T-helper 2 cell treated with Interferon-gamma antibody and Interleukin-4, amounts not matched to agents 5 μg/mL and 100 μg/mL, for 36 hours (primary cell): ENCODE data around the gene RRAGA.
A peak's percentile ranks its signal among the peaks of the same experiment; 100 is the strongest.
"Not testable (repeated sequence)": the region's sequence is repeated elsewhere in the genome, so short reads cannot be mapped to it uniquely, and the experiment has no call there.

Experiments
- DNase-seq: peaks from one replicate; pipeline ENCODE4 v3.0.0; 2021; ENCODE audit warnings: low spot score
- H3K27ac Mint-ChIP-seq: one replicate; pipeline ENCODE4 v1.8.0; 2021; ENCODE audit warnings: mild to moderate bottlenecking, mixed read lengths
- H3K27me3 Mint-ChIP-seq: one replicate; pipeline ENCODE4 v1.8.0; 2021; ENCODE audit warnings: low read depth, mixed read lengths
- H3K36me3 Mint-ChIP-seq: one replicate; pipeline ENCODE4 v1.8.0; 2021; ENCODE audit warnings: low read depth, mixed read lengths
- H3K4me1 Mint-ChIP-seq: one replicate; pipeline ENCODE4 v1.8.0; 2021; ENCODE audit warnings: low read depth, mixed read lengths
- H3K4me3 Mint-ChIP-seq: one replicate; pipeline ENCODE4 v1.8.0; 2022; ENCODE audit warnings: mild to moderate bottlenecking, moderate library complexity, mixed read lengths
- H3K9me3 Mint-ChIP-seq: one replicate; pipeline ENCODE4 v1.8.0; 2021; ENCODE audit warnings: mixed read lengths

Gene RRAGA

GRCh38 chr9:19048966-19049916 lies at the start of gene RRAGA:
Gene RRAGA (plus strand): TSS chr9:19049427. CDS start chr9:19049660, 233 bp downstream.
- DNase-seq: peak; percentile 95
- Mint-ChIP-seq H3K36me3 (peaks cover 23% of the 10 kb centered on the region), H3K27ac (peak within 1 kb of the TSS; percentile 98), H3K9me3 (no peaks in the 10 kb centered on the region), H3K4me1 (peaks cover 36% of the 10 kb centered on the region), H3K4me3 (peak within 1 kb of the TSS; percentile 92), H3K27me3 (no peaks in the 10 kb centered on the region)

DNA sequence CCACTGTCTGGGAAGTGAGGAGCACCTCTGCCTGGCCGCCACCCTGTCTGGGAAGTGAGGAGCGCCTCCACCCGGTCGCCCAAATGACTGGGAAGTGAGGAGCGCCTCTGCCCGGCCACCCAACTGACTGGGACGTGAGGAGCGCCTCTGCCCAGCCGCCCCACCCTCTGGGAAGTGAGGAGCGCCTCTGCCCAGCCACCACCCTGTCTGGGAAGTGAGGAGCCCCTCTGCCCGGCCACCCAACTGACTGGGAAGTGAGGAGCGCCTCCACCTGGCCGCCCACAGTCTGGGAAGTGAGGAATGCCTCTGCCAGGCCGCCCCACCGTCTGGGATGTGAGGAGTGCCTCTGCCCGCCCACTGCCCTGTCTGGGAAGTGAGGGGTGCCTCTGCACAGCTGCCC lies 49.1 kb upstream of the RRAGA start:
- no peak overlapping the region for H3K27ac Mint-ChIP-seq
- no peak for DNase-seq
- H3K36me3 Mint-ChIP-seq: no peaks in the 10 kb centered on the region
- no peak overlapping the region for H3K4me3 Mint-ChIP-seq
- H3K4me1 Mint-ChIP-seq: no peaks in the 10 kb centered on the region
- no peaks in the 10 kb centered on the region for H3K27me3 Mint-ChIP-seq
- no peaks in the 10 kb centered on the region for H3K9me3 Mint-ChIP-seq

DNA sequence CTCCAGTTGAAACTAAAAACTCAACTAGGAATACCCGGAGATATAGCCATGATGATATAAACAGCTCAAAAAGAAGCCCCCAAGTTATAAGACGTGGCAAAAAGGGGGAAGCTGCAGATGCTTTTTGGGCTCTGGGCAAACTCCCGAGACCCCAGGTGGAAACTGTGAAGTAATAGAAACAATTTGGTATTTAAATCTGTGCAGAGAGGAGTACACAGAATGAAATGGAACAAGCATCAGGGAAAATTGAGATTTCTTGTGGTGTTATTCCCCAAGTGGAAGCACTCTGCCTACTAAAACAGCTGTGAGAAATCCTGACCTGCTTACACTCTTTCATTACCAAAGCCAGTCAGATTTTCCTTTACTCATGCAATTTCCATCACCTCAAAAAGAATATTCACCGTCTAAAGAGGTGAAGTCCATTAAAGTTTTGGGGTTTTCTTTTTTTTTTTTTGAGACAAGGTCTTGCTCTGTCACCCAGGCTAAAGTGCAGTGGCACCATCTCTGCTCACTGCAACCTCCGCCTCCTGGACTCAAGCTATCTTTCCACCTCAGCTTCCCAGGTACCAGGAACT lies 39.7 kb upstream of the RRAGA start:
- Mint-ChIP-seq H3K4me3 (no peak overlapping the region), H3K9me3 (no peaks in the 10 kb centered on the region), H3K4me1 (no peaks in the 10 kb centered on the region), H3K36me3 (no peaks in the 10 kb centered on the region), H3K27ac (no peak overlapping the region), H3K27me3 (no peaks in the 10 kb centered on the region)
- DNase-seq: no peak

DNA sequence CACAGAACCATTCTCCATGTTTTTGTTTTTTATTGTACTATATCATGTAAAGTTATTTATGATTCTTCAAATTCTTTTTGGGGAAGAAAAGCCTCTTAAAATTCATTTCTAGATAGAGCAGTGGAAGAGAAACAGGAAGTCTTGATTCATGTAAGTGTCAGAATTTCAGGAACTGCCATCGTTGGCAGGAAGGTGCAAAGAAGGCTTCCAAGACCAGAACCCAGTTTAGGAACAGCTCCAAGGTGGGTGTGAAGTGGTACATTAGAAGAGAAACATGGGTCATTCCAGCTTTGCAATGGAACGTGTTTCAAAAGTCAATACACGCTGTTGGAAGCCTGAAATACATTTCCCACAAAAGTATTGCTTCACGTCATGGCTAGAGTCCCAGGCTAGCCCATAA lies 31.0 kb upstream of the RRAGA start:
- Mint-ChIP-seq H3K27me3 (peaks cover 2% of the 10 kb centered on the region), H3K9me3 (no peaks in the 10 kb centered on the region), H3K27ac (no peak overlapping the region), H3K36me3 (no peaks in the 10 kb centered on the region), H3K4me3 (no peak overlapping the region), H3K4me1 (no peaks in the 10 kb centered on the region)
- no peak for DNase-seq

GRCh38 chr9:19020886-19021455 lies 28.3 kb upstream of the RRAGA start:
- no peaks in the 10 kb centered on the region for H3K4me1 Mint-ChIP-seq

GRCh38 chr9:19021649-19022048 lies 27.6 kb upstream of the RRAGA start:
- H3K9me3 Mint-ChIP-seq, H3K36me3 Mint-ChIP-seq, DNase-seq, H3K4me1 Mint-ChIP-seq, H3K4me3 Mint-ChIP-seq, H3K27ac Mint-ChIP-seq: not testable (repeated sequence)
- peaks cover 12% of the 10 kb centered on the region for H3K27me3 Mint-ChIP-seq

More at GRCh38 chr9:19020886-19021455, 28.3 kb upstream of the RRAGA start:
- DNase-seq: no peak
- Mint-ChIP-seq H3K27me3 (peaks cover 12% of the 10 kb centered on the region), H3K4me3 (no peak overlapping the region), H3K27ac (no peak overlapping the region), H3K36me3 (no peaks in the 10 kb centered on the region), H3K9me3 (no peaks in the 10 kb centered on the region)

- H3K27ac Mint-ChIP-seq: no peak overlapping the region
- H3K4me3 Mint-ChIP-seq: no peak overlapping the region
- H3K27me3 Mint-ChIP-seq: peaks cover 12% of the 10 kb centered on the region
- H3K9me3 Mint-ChIP-seq: no peaks in the 10 kb centered on the region
- DNase-seq: no peak
- peaks cover 7% of the 10 kb centered on the region for H3K4me1 Mint-ChIP-seq
- H3K36me3 Mint-ChIP-seq: no peaks in the 10 kb centered on the region
Measured at GRCh38 chr9:19022206-19022605, 27.0 kb upstream of the RRAGA start.

DNA sequence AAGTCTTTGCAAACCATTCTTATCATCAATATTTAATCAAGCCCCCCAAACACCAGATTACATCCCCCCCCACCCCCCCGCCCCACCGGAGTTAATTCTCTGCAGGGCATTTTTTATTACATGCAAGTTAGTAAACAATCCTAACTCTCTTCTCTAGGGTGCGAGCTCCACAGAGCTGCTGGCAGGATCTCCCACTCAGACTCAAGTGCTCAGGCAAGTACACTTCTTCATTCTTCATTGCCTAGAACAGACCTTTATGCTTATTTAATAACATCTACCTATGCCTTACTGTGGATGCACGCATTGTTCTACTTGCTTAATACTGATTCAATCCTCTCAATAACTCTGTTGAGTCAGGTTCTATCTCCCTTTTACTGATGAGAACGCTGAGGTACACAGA lies 26.1 kb upstream of the RRAGA start:
- DNase-seq: no peak
- Mint-ChIP-seq H3K4me3 (no peak overlapping the region), H3K4me1 (peaks cover 7% of the 10 kb centered on the region), H3K27me3 (peaks cover 12% of the 10 kb centered on the region), H3K36me3 (no peaks in the 10 kb centered on the region), H3K27ac (no peak overlapping the region), H3K9me3 (no peaks in the 10 kb centered on the region)

GRCh38 chr9:19026375-19026774 lies 22.9 kb upstream of the RRAGA start:
- Mint-ChIP-seq H3K27ac (no peak overlapping the region), H3K36me3 (no peaks in the 10 kb centered on the region), H3K4me3 (no peak overlapping the region), H3K27me3 (peaks cover 17% of the 10 kb centered on the region), H3K9me3 (no peaks in the 10 kb centered on the region), H3K4me1 (peaks cover 13% of the 10 kb centered on the region)
- peak; percentile 31 for DNase-seq

GRCh38 chr9:19027825-19028224 lies 21.4 kb upstream of the RRAGA start:
- H3K27ac Mint-ChIP-seq: no peak overlapping the region
- H3K9me3 Mint-ChIP-seq: no peaks in the 10 kb centered on the region
- no peaks in the 10 kb centered on the region for H3K36me3 Mint-ChIP-seq
- H3K27me3 Mint-ChIP-seq: peaks cover 17% of the 10 kb centered on the region
- no peak overlapping the region for H3K4me3 Mint-ChIP-seq
- H3K4me1 Mint-ChIP-seq: peaks cover 13% of the 10 kb centered on the region
- DNase-seq: no peak

DNA sequence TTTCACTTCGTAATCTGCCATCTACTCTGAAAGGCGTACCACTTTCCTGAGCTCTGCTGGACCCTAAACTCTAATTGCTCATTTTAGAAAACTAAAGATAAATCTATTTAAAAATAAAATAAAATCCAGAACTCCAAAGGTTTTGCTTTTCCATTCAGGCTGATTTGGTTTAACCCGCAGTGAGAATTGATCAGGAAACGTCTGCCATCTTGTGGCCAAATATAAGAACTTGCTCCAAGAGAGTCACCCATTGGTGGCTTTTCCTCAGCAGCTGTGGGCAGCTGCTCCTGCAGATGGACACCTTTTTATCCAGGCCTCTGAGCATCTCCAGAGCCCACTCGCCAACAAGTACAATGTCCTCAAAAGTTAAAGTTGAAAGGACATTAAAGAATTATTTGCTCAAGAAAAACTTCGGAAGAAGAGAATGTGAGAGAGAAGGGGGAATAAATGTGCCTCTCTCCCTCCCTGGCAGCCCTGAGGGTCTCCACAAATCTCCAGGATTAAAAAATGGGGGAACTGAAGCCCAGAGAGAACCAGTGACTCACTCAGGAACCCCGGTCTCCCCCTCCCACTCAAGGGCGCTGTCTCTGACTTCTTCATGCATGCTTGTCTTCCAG lies 20.3 kb upstream of the RRAGA start:
- Mint-ChIP-seq H3K27ac (no peak overlapping the region), H3K27me3 (peaks cover 14% of the 10 kb centered on the region), H3K4me1 (peaks cover 13% of the 10 kb centered on the region), H3K9me3 (no peaks in the 10 kb centered on the region), H3K4me3 (no peak overlapping the region), H3K36me3 (no peaks in the 10 kb centered on the region)
- DNase-seq: peak; percentile 20

- Mint-ChIP-seq H3K36me3 (no peaks in the 10 kb centered on the region), H3K27ac (no peak overlapping the region), H3K9me3 (no peaks in the 10 kb centered on the region), H3K27me3 (peaks cover 4% of the 10 kb centered on the region), H3K4me3 (no peak overlapping the region), H3K4me1 (peaks cover 13% of the 10 kb centered on the region)
- DNase-seq: no peak
Measured at GRCh38 chr9:19030899-19031298, 18.3 kb upstream of the RRAGA start.

DNA sequence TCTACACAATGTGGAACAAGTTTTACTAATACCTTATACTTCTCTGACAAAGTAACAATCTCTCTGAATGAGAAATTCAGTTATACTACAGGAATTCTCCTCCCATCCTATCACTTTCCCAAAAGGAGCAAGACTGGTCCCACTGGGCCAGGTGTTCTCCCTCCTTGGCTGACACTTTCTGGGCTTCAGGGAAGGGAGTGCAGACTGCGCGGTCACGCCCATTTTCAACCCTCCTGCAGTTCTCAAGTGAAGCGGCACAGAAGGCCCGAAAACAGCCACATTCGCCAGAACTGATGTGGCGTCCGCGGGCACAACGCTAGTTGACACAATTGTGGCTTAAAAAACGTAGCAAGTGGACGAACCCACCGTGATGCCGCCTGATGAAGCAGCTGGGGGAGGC lies 16.8 kb upstream of the RRAGA start:
- H3K36me3 Mint-ChIP-seq: no peaks in the 10 kb centered on the region
- no peak for DNase-seq
- no peaks in the 10 kb centered on the region for H3K9me3 Mint-ChIP-seq
- H3K4me1 Mint-ChIP-seq: peaks cover 6% of the 10 kb centered on the region
- no peak overlapping the region for H3K27ac Mint-ChIP-seq
- H3K4me3 Mint-ChIP-seq: no peak overlapping the region
- peaks cover 4% of the 10 kb centered on the region for H3K27me3 Mint-ChIP-seq

- H3K36me3 Mint-ChIP-seq: no peaks in the 10 kb centered on the region
Measured at GRCh38 chr9:19033015-19033414, 16.2 kb upstream of the RRAGA start, which contains the start of gene SAXO1. Gene SAXO1 (minus strand): TSS chr9:19033209. CDS start chr9:19032908, 301 bp downstream.

More at GRCh38 chr9:19033015-19033414, 16.2 kb upstream of the RRAGA start, which contains the start of gene SAXO1:
- no peak for DNase-seq
- Mint-ChIP-seq H3K9me3 (no peaks in the 10 kb centered on the region), H3K4me1 (peaks cover 6% of the 10 kb centered on the region), H3K4me3 (no peak within 1 kb of the TSS), H3K27me3 (peaks cover 4% of the 10 kb centered on the region), H3K27ac (no peak within 1 kb of the TSS)
